OCI-LY3 (cell line): ENCODE data around the gene SALL3.

ENCODE experiments used
- CTCF ChIP-seq: fragments of 200-600, 300-600 bp; sonication (generic); IDR thresholded peaks from 2 replicates; pipeline ENCODE4 v1.5.1; 2014; ENCODE audit warnings: antibody characterized with exemption, low read length, low read depth
- EZH2phosphoT487 ChIP-seq: fragments of 200-600 bp; shearing (Covaris generic); IDR thresholded peaks from 2 replicates; pipeline ENCODE4 v1.6.1; 2018; ENCODE audit warnings: antibody characterized with exemption, mixed run types, low read depth

- TF ChIP-seq CTCF (no peak), EZH2phosphoT487 (no peak)
Measured at GRCh38 chr18:78978349-78979055, 1.1 kb upstream of the SALL3 start.
